ENCODE data around the gene STOM. TPM values are rescaled to one million over a fixed set of nuclear protein-coding genes. Genes with fewer than 3 reads are reported as not detected.
A peak's percentile ranks its signal among the peaks of the same experiment; 100 is the strongest.

Gene STOM
- total and polyA plus RNA-seq, 4 donors: 40.5 to 106 (median 63.9) TPM

DNA sequence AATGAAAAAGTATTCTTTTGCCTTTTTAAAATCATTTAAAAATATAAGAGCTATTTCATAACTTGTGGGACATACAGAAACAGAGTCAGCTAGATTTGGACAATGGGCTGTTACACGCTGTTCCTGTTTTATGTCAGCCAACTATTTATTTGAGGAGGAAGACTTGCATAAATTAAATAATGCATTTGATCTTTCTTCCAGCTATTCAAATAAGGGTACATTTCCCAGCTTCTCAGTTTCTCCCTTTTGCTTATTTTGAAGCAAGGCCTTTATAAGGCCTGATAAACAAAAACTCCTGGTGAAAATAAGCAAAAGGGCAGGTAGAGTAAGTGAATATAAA lies 6.5 kb downstream of the STOM start:
- no peak for DNase-seq (ENCODE audit: low read depth in 4 of 6, low spot score in 6 of 6)
- H3K4me1 ChIP-seq (ENCODE audit: control insufficient read depth, insufficient read depth, low read length): no peaks in the 10 kb centered on the region
- no peak overlapping the region for H3K27ac ChIP-seq (ENCODE audit: low read depth, low read length)
- WGBS (ENCODE audit: insufficient coverage): no CpG with 5 or more reads among the region's 1 CpG
- no peak overlapping the region for H3K4me3 ChIP-seq (ENCODE audit: low read depth, low read length)
- H3K36me3 ChIP-seq (ENCODE audit: control insufficient read depth, insufficient read depth, low read length): no peaks in the 10 kb centered on the region
- no peaks in the 10 kb centered on the region for H3K27me3 ChIP-seq (ENCODE audit: control insufficient read depth, insufficient read depth, low read length)
- H3K9me3 ChIP-seq (ENCODE audit: control insufficient read depth, insufficient read depth, low read length): no peaks in the 10 kb centered on the region

DNA sequence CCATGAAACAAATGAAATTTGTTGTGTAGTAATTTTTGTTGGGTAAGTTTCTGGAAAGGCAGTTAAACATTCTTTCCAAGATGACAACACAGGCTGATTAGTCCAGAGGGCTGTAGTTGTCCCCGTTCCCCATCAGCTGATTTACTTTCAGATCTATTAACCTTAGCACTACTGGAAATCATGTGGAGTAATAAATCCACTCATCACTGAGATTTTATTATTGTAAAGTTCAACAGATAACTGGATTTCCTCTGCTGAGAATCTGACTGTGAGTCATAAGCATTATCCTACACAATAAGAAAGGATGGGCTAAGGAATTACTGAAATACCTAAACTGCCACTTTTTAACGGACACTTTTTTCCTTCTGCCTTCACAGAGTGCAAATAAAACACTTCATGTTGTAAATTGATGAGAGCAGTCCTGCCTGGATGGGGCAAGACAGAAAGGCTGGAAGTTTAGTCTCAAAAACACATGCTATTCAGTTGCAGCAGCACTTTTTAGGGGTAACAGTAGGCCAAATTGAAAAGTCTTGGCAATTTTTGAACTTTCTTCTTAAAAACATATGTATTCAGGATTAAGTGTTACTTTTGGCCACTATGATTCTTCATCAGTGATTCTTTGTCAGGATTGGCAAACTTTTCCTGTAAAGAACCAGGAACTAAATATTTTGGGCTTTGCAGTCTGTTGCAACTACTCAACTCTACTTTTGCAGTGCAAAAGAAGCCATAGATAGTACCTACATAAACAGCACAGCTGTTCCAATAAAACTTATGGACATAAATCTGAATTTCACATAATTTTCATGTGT lies 7.0 kb downstream of the STOM start:
- H3K4me1 ChIP-seq (ENCODE audit: control insufficient read depth, insufficient read depth, low read length): no peaks in the 10 kb centered on the region

DNA sequence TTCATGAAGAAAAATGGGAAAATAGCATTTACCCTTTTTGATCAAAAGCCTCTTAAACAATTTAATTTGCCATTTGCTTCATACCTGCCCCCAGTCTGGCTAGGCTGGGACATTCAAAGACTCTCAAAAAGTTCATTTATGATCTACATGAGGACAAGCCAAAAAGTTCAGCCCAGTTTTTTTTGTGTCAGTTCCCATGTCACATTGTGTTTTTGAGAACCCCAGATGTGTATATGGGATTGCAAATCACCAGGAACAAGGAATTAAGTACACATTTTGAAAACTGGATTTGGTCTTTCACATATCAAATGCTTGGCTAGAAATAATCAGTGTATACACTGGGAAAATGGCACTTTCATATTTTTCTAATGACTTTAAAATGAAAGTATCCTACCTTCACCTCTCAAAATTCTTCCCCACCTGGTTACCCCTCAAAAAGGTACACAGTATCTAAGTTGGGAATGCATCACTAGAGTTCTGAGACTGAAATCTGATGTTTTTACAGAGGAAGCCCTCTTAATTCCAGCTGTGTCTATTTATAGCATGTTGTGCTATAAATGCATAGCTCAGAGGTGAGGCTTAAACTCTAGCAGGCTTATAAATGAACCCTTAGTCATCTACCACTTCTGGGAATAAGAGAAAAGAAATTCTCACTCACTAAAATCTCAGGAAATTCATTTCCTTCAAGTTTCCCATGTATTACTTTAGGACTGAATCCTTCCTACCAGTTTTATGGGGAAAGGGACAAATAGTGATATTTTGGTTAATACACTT lies 9.3 kb downstream of the STOM start:
- Histone ChIP-seq H3K4me1 (ENCODE audit: control insufficient read depth, insufficient read depth, low read length) (no peaks in the 10 kb centered on the region), H3K27ac (ENCODE audit: low read depth, low read length) (no peak overlapping the region)

More for the DNA sequence above, 7.0 kb downstream of the STOM start:
- no peaks in the 10 kb centered on the region for H3K36me3 ChIP-seq (ENCODE audit: control insufficient read depth, insufficient read depth, low read length)
- peak overlapping the region; percentile 30 for H3K27ac ChIP-seq (ENCODE audit: low read depth, low read length)
- H3K4me3 ChIP-seq (ENCODE audit: low read depth, low read length): no peak overlapping the region
- no peaks in the 10 kb centered on the region for H3K9me3 ChIP-seq (ENCODE audit: control insufficient read depth, insufficient read depth, low read length)
- WGBS (ENCODE audit: insufficient coverage): no CpG with 5 or more reads among the region's 2 CpGs
- no peaks in the 10 kb centered on the region for H3K27me3 ChIP-seq (ENCODE audit: control insufficient read depth, insufficient read depth, low read length)
- DNase-seq (ENCODE audit: low read depth in 4 of 6, low spot score in 6 of 6): no peak

DNA sequence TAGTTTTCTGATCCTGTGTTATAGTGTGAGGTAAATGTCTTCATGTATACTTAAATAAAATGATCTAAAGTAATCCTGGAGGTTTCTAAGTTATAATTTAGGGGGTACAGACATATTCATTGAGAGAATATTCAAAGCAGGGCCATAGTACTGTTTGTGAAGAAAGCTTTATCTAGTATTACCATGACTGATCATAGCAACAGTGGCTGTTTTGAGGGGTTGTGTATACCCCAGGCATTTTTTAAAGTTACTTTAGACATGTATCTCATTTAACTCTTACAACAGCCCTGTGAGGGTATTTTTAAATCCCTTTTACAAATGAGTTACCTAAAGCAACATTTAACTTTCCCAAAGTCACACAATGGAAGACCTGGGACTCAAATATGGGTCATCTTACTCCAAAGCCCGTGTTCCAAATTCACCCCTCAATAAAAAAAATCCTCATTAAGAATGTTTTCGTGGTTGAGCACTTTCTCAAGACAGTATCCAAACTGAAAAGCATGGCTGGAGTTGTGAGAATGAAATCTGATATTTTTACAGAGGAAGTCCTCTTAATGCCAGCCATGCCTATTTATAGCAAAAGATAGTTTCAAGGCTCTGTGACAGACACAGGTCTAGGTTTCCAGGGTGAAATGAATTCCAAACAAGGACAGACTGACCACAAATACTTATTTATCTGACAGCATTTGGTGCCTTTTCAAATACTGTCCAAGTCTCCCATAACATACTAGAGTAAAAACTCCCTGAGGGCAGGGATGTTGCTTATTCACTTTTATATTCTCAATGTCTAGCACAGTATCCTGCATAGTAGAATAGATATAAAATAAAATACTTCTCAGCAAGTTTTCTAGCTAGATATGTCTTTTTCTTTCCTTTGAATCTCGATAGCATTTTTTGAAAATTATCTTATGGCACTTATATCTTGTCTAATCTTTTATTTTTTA lies 10.4 kb downstream of the STOM start:
- no CpG with 5 or more reads among the region's 3 CpGs for WGBS (ENCODE audit: insufficient coverage)
- Histone ChIP-seq H3K4me3 (ENCODE audit: low read depth, low read length) (no peak overlapping the region), H3K4me1 (ENCODE audit: control insufficient read depth, insufficient read depth, low read length) (no peaks in the 10 kb centered on the region), H3K36me3 (ENCODE audit: control insufficient read depth, insufficient read depth, low read length) (no peaks in the 10 kb centered on the region), H3K9me3 (ENCODE audit: control insufficient read depth, insufficient read depth, low read length) (no peaks in the 10 kb centered on the region), H3K27me3 (ENCODE audit: control insufficient read depth, insufficient read depth, low read length) (no peaks in the 10 kb centered on the region), H3K27ac (ENCODE audit: low read depth, low read length) (no peak overlapping the region)
- no peak for DNase-seq (ENCODE audit: low read depth in 4 of 6, low spot score in 6 of 6)

More for the DNA sequence above, 9.3 kb downstream of the STOM start:
- no peak for DNase-seq (ENCODE audit: low read depth in 4 of 6, low spot score in 6 of 6)
- H3K27me3 ChIP-seq (ENCODE audit: control insufficient read depth, insufficient read depth, low read length): no peaks in the 10 kb centered on the region
- H3K9me3 ChIP-seq (ENCODE audit: control insufficient read depth, insufficient read depth, low read length): no peaks in the 10 kb centered on the region
- no peaks in the 10 kb centered on the region for H3K36me3 ChIP-seq (ENCODE audit: control insufficient read depth, insufficient read depth, low read length)
- no peak overlapping the region for H3K4me3 ChIP-seq (ENCODE audit: low read depth, low read length)

DNA sequence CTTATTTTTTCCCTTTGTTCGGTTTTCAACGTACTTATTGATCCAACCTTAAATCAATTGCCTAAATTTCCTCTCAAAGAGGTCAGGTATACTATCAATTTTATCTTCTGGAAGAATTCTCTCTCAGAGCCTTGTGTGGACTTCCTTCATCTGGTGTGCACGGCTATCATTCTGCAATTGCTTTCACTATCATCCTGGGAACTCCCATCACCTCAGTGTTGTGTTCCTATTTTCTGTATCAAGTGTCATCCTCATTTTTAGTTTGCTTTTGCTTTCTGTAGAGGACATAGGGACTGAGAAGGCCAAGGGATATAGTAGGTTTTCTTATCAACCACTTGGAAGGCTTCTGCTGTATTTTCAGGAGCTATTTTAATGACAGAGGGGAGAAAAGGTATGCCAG lies 11.3 kb downstream of the STOM start:
- Histone ChIP-seq H3K27ac (ENCODE audit: low read depth, low read length) (no peak overlapping the region), H3K9me3 (ENCODE audit: control insufficient read depth, insufficient read depth, low read length) (no peaks in the 10 kb centered on the region), H3K4me3 (ENCODE audit: low read depth, low read length) (no peak overlapping the region), H3K36me3 (ENCODE audit: control insufficient read depth, insufficient read depth, low read length) (no peaks in the 10 kb centered on the region), H3K27me3 (ENCODE audit: control insufficient read depth, insufficient read depth, low read length) (no peaks in the 10 kb centered on the region), H3K4me1 (ENCODE audit: control insufficient read depth, insufficient read depth, low read length) (no peaks in the 10 kb centered on the region)
- WGBS (ENCODE audit: insufficient coverage): no CpG with 5 or more reads among the region's 3 CpGs
- no peak for DNase-seq (ENCODE audit: low read depth in 4 of 6, low spot score in 6 of 6)

DNA sequence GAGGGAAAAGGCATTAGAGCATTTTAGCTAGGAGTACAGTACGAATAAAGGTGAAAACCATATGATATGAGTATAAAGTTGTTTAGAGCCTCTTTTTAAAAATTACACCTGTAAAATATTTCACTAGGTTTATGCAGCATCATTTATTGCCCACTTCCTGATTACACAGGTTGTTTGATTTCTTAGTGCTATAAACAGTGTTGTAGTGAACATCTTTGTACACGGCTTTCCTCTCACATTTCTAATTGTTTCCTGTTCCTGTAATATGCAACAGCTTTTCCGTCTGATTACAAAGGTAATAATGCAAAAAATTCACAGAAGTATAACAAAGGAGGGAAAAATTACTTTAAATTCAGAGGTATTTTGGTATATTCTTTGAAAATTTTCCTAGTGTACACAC lies 13.0 kb downstream of the STOM start:
- Histone ChIP-seq H3K4me3 (ENCODE audit: low read depth, low read length) (no peak overlapping the region), H3K36me3 (ENCODE audit: control insufficient read depth, insufficient read depth, low read length) (no peaks in the 10 kb centered on the region), H3K4me1 (ENCODE audit: control insufficient read depth, insufficient read depth, low read length) (no peaks in the 10 kb centered on the region), H3K27ac (ENCODE audit: low read depth, low read length) (no peak overlapping the region), H3K27me3 (ENCODE audit: control insufficient read depth, insufficient read depth, low read length) (peaks cover 3% of the 10 kb centered on the region), H3K9me3 (ENCODE audit: control insufficient read depth, insufficient read depth, low read length) (no peaks in the 10 kb centered on the region)
- WGBS (ENCODE audit: insufficient coverage): no CpG with 5 or more reads among the region's 3 CpGs
- no peak for DNase-seq (ENCODE audit: low read depth in 4 of 6, low spot score in 6 of 6)

DNA sequence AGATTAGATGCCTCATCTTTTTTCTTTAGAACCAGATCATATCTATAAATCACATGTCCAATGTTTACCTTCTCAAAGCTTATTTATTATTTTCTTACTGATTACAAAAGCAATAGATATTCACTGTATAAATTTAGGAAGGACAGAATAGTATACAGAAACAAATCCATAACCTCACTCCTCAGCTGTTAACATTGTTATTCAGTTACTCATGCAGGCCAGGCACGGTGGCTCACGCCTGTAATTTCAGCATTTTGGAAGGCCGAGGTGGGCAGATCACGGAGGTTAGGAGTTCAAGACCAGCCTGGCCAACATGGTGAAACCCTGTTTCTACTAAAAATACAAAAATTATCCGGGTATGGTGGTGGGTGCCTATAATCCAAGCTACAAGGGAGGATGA lies 15.3 kb downstream of the STOM start:
- no CpG with 5 or more reads among the region's 5 CpGs for WGBS (ENCODE audit: insufficient coverage)
- Histone ChIP-seq H3K36me3 (ENCODE audit: control insufficient read depth, insufficient read depth, low read length) (no peaks in the 10 kb centered on the region), H3K27ac (ENCODE audit: low read depth, low read length) (no peak overlapping the region)

DNA sequence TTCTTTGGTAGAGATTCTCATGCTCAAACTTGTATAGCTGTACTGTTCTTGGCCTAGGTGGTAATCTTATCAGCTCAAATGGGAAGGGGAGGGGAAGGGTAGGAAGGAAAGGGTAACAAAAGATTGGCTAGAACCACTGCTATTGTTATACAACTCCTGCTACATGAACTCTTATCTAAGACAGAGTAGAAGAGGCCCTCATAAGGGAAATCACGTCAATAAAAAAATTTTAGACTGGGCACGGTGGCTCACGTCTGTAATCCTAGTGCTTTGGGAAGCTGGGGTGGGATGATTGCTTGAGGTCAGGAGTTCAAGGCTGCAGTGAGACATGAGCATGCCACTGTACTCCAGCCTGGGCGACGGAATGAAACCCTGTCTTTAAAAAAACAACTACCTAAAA lies 15.9 kb downstream of the STOM start:
- WGBS (ENCODE audit: insufficient coverage): no CpG with 5 or more reads among the region's 5 CpGs
- DNase-seq (ENCODE audit: low read depth in 4 of 6, low spot score in 6 of 6): no peak
- H3K4me1 ChIP-seq (ENCODE audit: control insufficient read depth, insufficient read depth, low read length): no peaks in the 10 kb centered on the region

More for the DNA sequence above, 15.3 kb downstream of the STOM start:
- Histone ChIP-seq H3K9me3 (ENCODE audit: control insufficient read depth, insufficient read depth, low read length) (no peaks in the 10 kb centered on the region), H3K27me3 (ENCODE audit: control insufficient read depth, insufficient read depth, low read length) (peaks cover 6% of the 10 kb centered on the region), H3K4me3 (ENCODE audit: low read depth, low read length) (no peak overlapping the region), H3K4me1 (ENCODE audit: control insufficient read depth, insufficient read depth, low read length) (no peaks in the 10 kb centered on the region)
- DNase-seq (ENCODE audit: low read depth in 4 of 6, low spot score in 6 of 6): no peak

DNA sequence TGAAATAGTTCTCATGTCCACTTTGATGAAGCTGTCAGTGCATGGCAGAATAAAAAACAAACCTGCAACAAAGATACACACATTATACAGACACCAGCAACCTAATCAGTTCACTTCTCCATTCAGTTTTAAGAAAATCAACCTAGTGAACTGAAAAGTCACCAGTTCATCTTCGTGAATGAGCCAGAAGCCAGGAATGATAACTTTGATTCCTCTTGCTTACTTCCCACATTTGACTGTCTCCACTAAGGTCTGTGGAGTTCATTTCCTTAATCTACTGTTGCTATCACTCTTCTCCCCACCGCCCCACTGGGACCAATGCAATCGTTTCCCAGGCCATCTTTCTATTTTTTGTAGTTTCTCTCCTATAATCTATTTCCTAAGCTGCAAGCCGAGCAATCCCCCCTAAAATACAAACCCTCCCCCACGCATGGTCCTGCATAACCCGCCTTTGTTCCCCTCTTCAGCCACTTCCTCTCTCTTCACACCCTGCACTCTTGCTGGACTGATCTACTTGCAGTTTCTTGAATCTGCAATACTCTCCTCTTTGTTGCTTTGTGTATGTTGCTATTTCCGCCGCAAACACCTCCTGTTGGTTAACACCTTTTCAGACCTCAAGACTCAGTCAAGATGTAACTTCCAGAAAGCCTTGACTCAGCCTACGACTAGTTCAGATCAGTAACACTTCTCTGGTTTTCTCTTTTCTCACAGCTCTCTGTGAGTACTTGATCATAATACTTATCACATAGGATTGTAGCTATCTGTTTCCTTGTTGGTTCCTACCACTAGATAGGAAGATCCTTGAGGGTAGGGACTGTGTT lies 16.6 kb downstream of the STOM start:
- H3K9me3 ChIP-seq (ENCODE audit: control insufficient read depth, insufficient read depth, low read length): no peaks in the 10 kb centered on the region
- no peak for DNase-seq (ENCODE audit: low read depth in 4 of 6, low spot score in 6 of 6)
- no peaks in the 10 kb centered on the region for H3K4me1 ChIP-seq (ENCODE audit: control insufficient read depth, insufficient read depth, low read length)
- no peak overlapping the region for H3K4me3 ChIP-seq (ENCODE audit: low read depth, low read length)
- H3K27me3 ChIP-seq (ENCODE audit: control insufficient read depth, insufficient read depth, low read length): peaks cover 6% of the 10 kb centered on the region
- no peak overlapping the region for H3K27ac ChIP-seq (ENCODE audit: low read depth, low read length)
- 90% methylated on average over 7 of the region's 9 CpGs for WGBS (ENCODE audit: insufficient coverage)
- H3K36me3 ChIP-seq (ENCODE audit: control insufficient read depth, insufficient read depth, low read length): no peaks in the 10 kb centered on the region

More for the DNA sequence above, 15.9 kb downstream of the STOM start:
- Histone ChIP-seq H3K9me3 (ENCODE audit: control insufficient read depth, insufficient read depth, low read length) (no peaks in the 10 kb centered on the region), H3K27me3 (ENCODE audit: control insufficient read depth, insufficient read depth, low read length) (peaks cover 6% of the 10 kb centered on the region), H3K36me3 (ENCODE audit: control insufficient read depth, insufficient read depth, low read length) (no peaks in the 10 kb centered on the region), H3K27ac (ENCODE audit: low read depth, low read length) (no peak overlapping the region), H3K4me3 (ENCODE audit: low read depth, low read length) (no peak overlapping the region)

Measured in spinal cord (tissue), 10 donors.